ENCODE data around the gene VSIG4.
A peak's percentile ranks its signal among the peaks of the same experiment; 100 is the strongest.
"Not testable (repeated sequence)": the region's sequence is repeated elsewhere in the genome, so short reads cannot be mapped to it uniquely, and the experiment has no call there.

The VSIG4 gene

GRCh38 chrX:65985922-65986588, 53.8 kb downstream of the VSIG4 start:
- peak; percentile 9 to 11 for DNase-seq (ENCODE audit: extremely low read depth in 1 of 2, low read depth in 1 of 2)

- no peak for DNase-seq (ENCODE audit: extremely low read depth in 1 of 2, low read depth in 1 of 2)
Observed at GRCh38 chrX:65985211-65985610, 54.7 kb downstream of the VSIG4 start.

- DNase-seq (ENCODE audit: extremely low read depth in 1 of 2, low read depth in 1 of 2), result not testable (repeated sequence)
Observed at GRCh38 chrX:65977161-65977560, 62.7 kb downstream of the VSIG4 start.

GRCh38 chrX:65976161-65976560, 63.7 kb downstream of the VSIG4 start:
- no peak for DNase-seq (ENCODE audit: extremely low read depth in 1 of 2, low read depth in 1 of 2)

- not testable (repeated sequence) for DNase-seq (ENCODE audit: extremely low read depth in 1 of 2, low read depth in 1 of 2)
Observed at GRCh38 chrX:65975161-65975751, 64.6 kb downstream of the VSIG4 start.

Data from activated CD8-positive, alpha-beta memory T cell treated with anti-CD3 and anti-CD28 coated beads for 1 hour (primary cell).